HG02852 (cell line): ENCODE results near the gene INSIG2.

ENCODE experiments used
- ATAC-seq: cut with Tn5 transposase; IDR thresholded peaks from one replicate; pipeline ENCODE4 v1.9.1; 2021; ENCODE audit warnings: mild to moderate bottlenecking, moderate library complexity; ENCODE audit not compliant: unreplicated experiment

The INSIG2 gene

GRCh38 chr2:118088051-118089024 lies at the start of gene INSIG2:
Gene INSIG2 (plus strand): TSS chr2:118088471. CDS start chr2:118096557, 8,086 bp downstream.
- peak; percentile 93 for ATAC-seq

- no peak for ATAC-seq
Measured at GRCh38 chr2:118040891-118041290, 47.4 kb upstream of the INSIG2 start.

- ATAC-seq, result no peak
Measured at GRCh38 chr2:118044103-118044716, 44.1 kb upstream of the INSIG2 start.

GRCh38 chr2:118044854-118045253 lies 43.4 kb upstream of the INSIG2 start:
- no peak for ATAC-seq

- no peak for ATAC-seq
Measured at GRCh38 chr2:118045286-118045685, 43.0 kb upstream of the INSIG2 start.

- ATAC-seq, result no peak
Measured at GRCh38 chr2:118046634-118047210, 41.5 kb upstream of the INSIG2 start.

GRCh38 chr2:118047380-118047826 lies 40.9 kb upstream of the INSIG2 start:
- ATAC-seq, result no peak

GRCh38 chr2:118048401-118048800 lies 39.9 kb upstream of the INSIG2 start:
- ATAC-seq, result no peak

- peak; percentile 4 for ATAC-seq
Measured at GRCh38 chr2:118049140-118049815, 39.0 kb upstream of the INSIG2 start.

GRCh38 chr2:118049816-118050140 lies 38.5 kb upstream of the INSIG2 start:
- peak; percentile 84 for ATAC-seq

- ATAC-seq, result no peak
Measured at GRCh38 chr2:118050386-118050785, 37.9 kb upstream of the INSIG2 start.

GRCh38 chr2:118050974-118051373 lies 37.3 kb upstream of the INSIG2 start:
- no peak for ATAC-seq

- ATAC-seq, result no peak
Measured at GRCh38 chr2:118051826-118052358, 36.4 kb upstream of the INSIG2 start.

GRCh38 chr2:118052474-118052873 lies 35.8 kb upstream of the INSIG2 start:
- ATAC-seq, result no peak

GRCh38 chr2:118053681-118054080 lies 34.6 kb upstream of the INSIG2 start:
- ATAC-seq, result no peak

GRCh38 chr2:118054213-118055008 lies 33.9 kb upstream of the INSIG2 start:
- ATAC-seq, result no peak

GRCh38 chr2:118055512-118056164 lies 32.6 kb upstream of the INSIG2 start:
- ATAC-seq, result peak; percentile 78

GRCh38 chr2:118056165-118056534 lies 32.1 kb upstream of the INSIG2 start:
- peak; percentile 87 for ATAC-seq

- no peak for ATAC-seq
Measured at GRCh38 chr2:118056801-118057200, 31.5 kb upstream of the INSIG2 start.

- ATAC-seq, result no peak
Measured at GRCh38 chr2:118058951-118059350, 29.3 kb upstream of the INSIG2 start.
